HG03571 (cell line): ENCODE measurements around the gene AKAP8L.
"Not testable (repeated sequence)": the region's sequence is repeated elsewhere in the genome, so short reads cannot be mapped to it uniquely, and the experiment has no call there.

Experiments
- ATAC-seq: cut with Tn5 transposase; IDR thresholded peaks from one replicate; pipeline ENCODE4 v1.9.1; 2021; ENCODE audit not compliant: unreplicated experiment

Gene AKAP8L

GRCh38 chr19:15421136-15421695 lies 2.4 kb upstream of the AKAP8L start:
- ATAC-seq: no peak

- ATAC-seq: no peak
Measured at GRCh38 chr19:15419413-15420025, 731 bp upstream of the AKAP8L start.

GRCh38 chr19:15418231-15418578 lies 583 bp downstream of the AKAP8L start:
- no peak for ATAC-seq

GRCh38 chr19:15417699-15418098 lies 1.1 kb downstream of the AKAP8L start:
- no peak for ATAC-seq

GRCh38 chr19:15412832-15413231 lies 6.0 kb downstream of the AKAP8L start:
- ATAC-seq: no peak

GRCh38 chr19:15411351-15411750 lies 7.4 kb downstream of the AKAP8L start:
- ATAC-seq: not testable (repeated sequence)

GRCh38 chr19:15404780-15405211 lies 14.0 kb downstream of the AKAP8L start:
- ATAC-seq: no peak

- no peak for ATAC-seq
Measured at GRCh38 chr19:15404097-15404779, 14.6 kb downstream of the AKAP8L start.

- no peak for ATAC-seq
Measured at GRCh38 chr19:15403151-15403531, 15.6 kb downstream of the AKAP8L start.

- no peak for ATAC-seq
Measured at GRCh38 chr19:15402411-15403150, 16.2 kb downstream of the AKAP8L start.

- ATAC-seq: no peak
Measured at GRCh38 chr19:15401397-15401710, 17.4 kb downstream of the AKAP8L start.

GRCh38 chr19:15400521-15401396 lies 18.0 kb downstream of the AKAP8L start:
- no peak for ATAC-seq

- no peak for ATAC-seq
Measured at GRCh38 chr19:15399635-15400034, 19.2 kb downstream of the AKAP8L start.

GRCh38 chr19:15399234-15399515 lies 19.6 kb downstream of the AKAP8L start:
- ATAC-seq: no peak

GRCh38 chr19:15398501-15399233 lies 20.1 kb downstream of the AKAP8L start:
- ATAC-seq: no peak

- no peak for ATAC-seq
Measured at GRCh38 chr19:15397782-15398181, 21.0 kb downstream of the AKAP8L start.

GRCh38 chr19:15397236-15397635 lies 21.6 kb downstream of the AKAP8L start:
- no peak for ATAC-seq

GRCh38 chr19:15396436-15396835 lies 22.4 kb downstream of the AKAP8L start:
- ATAC-seq: no peak

GRCh38 chr19:15395251-15395650 lies 23.5 kb downstream of the AKAP8L start:
- ATAC-seq: not testable (repeated sequence)

GRCh38 chr19:15394426-15394825 lies 24.4 kb downstream of the AKAP8L start:
- no peak for ATAC-seq

GRCh38 chr19:15393963-15394362 lies 24.8 kb downstream of the AKAP8L start:
- no peak for ATAC-seq
